T-cell (primary cell): ENCODE measurements around the gene ANAPC16. TPM values are rescaled to one million over a fixed set of nuclear protein-coding genes. Genes with fewer than 3 reads are reported as not detected.

ENCODE experiments used
- ATAC-seq, 4 experiments: fragments of 200-7000 bp in 3 of 4; fragments of 150-1000 bp in 1 of 4; cut with Tn5 transposase; replicated peaks in 1 of 4; 1 replicate in 3 of 4; 2 replicates in 1 of 4; pipeline ENCODE4 v1.10.0; 2021; ENCODE audit warnings: moderate library complexity in 3 of 4, mild to moderate bottlenecking in 2 of 4, moderate number of reproducible peaks in 1 of 4
- CTCF ChIA-PET, 2 donors: fragments of 300-600 bp; sonication (Branson Sonifier 250); formaldehyde crosslinking; loops; one replicate each; lab custom pipeline; 2022; ENCODE audit warnings: antibody characterized with exemption in 2 of 2; lab: Charles Lee
- POLR2A ChIA-PET, 2 donors: fragments of 300-600 bp; sonication (Branson Sonifier 250); formaldehyde crosslinking; loops; one replicate each; lab custom pipeline; 2022; ENCODE audit warnings: antibody characterized with exemption in 2 of 2; lab: Charles Lee
- DNase-seq, 35 experiments: peaks; one replicate each; pipeline versions ENCODE4 v3.0.0 to v3.0.0-alpha.2; 2013 to 2023
- H3K27ac ChIP-seq: one replicate; pipeline ENCODE4 v1.5.1; 2013; ENCODE audit warnings: low read length
- H3K27me3 ChIP-seq, 2 experiments: replicated peaks in 1 of 2; 1 replicate in 1 of 2; 2 replicates in 1 of 2; pipeline versions ENCODE4 v1.6.1 to v1.7.0; 2013; ENCODE audit warnings: low read length in 1 of 2, mixed read lengths in 1 of 2; ENCODE audit not compliant: control insufficient read depth in 2 of 2, insufficient read depth in 2 of 2; ENCODE audit errors: extremely low read depth in 1 of 2
- H3K36me3 ChIP-seq, 2 donors: 1 replicate in 1 of 2; 2 replicates in 1 of 2; pipeline versions ENCODE4 v1.6.1 to v1.7.0; 2013; ENCODE audit warnings: low read length in 1 of 2; ENCODE audit not compliant: control insufficient read depth in 2 of 2, insufficient read depth in 1 of 2; ENCODE audit errors: extremely low read depth in 1 of 2
- H3K4me1 ChIP-seq, 2 experiments: 1 replicate in 1 of 2; 2 replicates in 1 of 2; pipeline versions ENCODE4 v1.6.1 to v1.7.0; 2013; ENCODE audit warnings: low read length in 2 of 2, mixed read lengths in 1 of 2; ENCODE audit not compliant: insufficient read depth in 2 of 2, control insufficient read depth in 1 of 2; ENCODE audit errors: extremely low read depth in 1 of 2
- H3K4me3 ChIP-seq, 2 donors: 1 replicate in 1 of 2; 2 replicates in 1 of 2; pipeline versions ENCODE4 v1.5.1 to v1.7.0; 2013; ENCODE audit warnings: mild to moderate bottlenecking in 2 of 2, low read length in 1 of 2, moderate library complexity in 1 of 2; ENCODE audit not compliant: control insufficient read depth in 1 of 2; ENCODE audit errors: extremely low read depth in 1 of 2
- H3K9me3 ChIP-seq: 2 replicates; pipeline ENCODE4 v1.7.0; 2013
- H3K27ac Mint-ChIP-seq, 2 donors: one replicate each; pipeline ENCODE4 v1.8.0; 2020 to 2021; ENCODE audit warnings: mild to moderate bottlenecking in 2 of 2, mixed read lengths in 2 of 2
- H3K27me3 Mint-ChIP-seq, 2 donors: one replicate each; pipeline ENCODE4 v1.8.0; 2021 to 2022; ENCODE audit warnings: mixed read lengths in 2 of 2
- H3K36me3 Mint-ChIP-seq: one replicate; pipeline ENCODE4 v1.8.0; 2021; ENCODE audit warnings: mixed read lengths
- H3K4me1 Mint-ChIP-seq, 3 donors: one replicate each; pipeline ENCODE4 v1.8.0; 2020 to 2022; ENCODE audit warnings: mixed read lengths in 3 of 3, mild to moderate bottlenecking in 1 of 3
- H3K4me3 Mint-ChIP-seq, 3 donors: one replicate each; pipeline ENCODE4 v1.8.0; 2020 to 2022; ENCODE audit warnings: mild to moderate bottlenecking in 3 of 3, mixed read lengths in 3 of 3, moderate library complexity in 3 of 3
- H3K9me3 Mint-ChIP-seq, 3 donors: one replicate each; pipeline ENCODE4 v1.8.0; 2020 to 2022; ENCODE audit warnings: mixed read lengths in 3 of 3
- WGBS: methylation state at CpG from one replicate; pipeline ENCODE4 v1.1.5; 2013; ENCODE audit warnings: missing lambda C conversion rate; ENCODE audit not compliant: insufficient coverage; 5-methylcytosine and 5-hydroxymethylcytosine counted together
- total RNA-seq, 35 experiments: library from RNA in 6 of 35; stranded (reverse) in 6 of 35; fragments of 120-200 nt in 1 of 35; gene quantifications; one replicate each; pipeline versions ENCODE4 v1.2.1 to v1.2.4 and lab custom pipeline; 2013 to 2026

Gene ANAPC16
- total RNA-seq, 5 donors from 2014 or later (not counting 1 experiment from before 2014, with no cell fraction given): 97.9 to 119 (median 106) TPM

DNA sequence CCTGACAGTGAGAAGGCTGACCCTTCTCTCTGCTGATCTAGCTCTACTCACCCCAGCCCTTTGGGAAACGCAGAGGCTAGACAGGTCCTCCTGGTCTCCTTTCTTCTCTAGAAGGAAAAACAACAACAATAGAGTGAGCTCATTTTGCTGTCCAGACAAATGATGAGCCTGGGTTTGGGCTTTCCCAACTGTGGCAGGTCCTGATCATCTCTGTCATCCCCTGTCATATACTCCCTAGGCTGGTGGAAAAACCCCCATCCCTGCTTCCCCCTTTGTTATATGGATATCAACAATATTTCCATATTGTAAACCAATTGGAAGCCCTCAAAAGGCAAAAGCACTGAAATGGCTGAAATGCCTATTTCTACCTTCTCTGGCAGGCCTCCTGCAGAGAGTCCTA lies 48.7 kb downstream of the ANAPC16 start:
- CTCF ChIA-PET: interaction anchor here in 1 of 2 donors (0.5 kb wide), 1 partner anchor 176 kb away, joined by 4 read pairs; no protein-coding TSS in a partner anchor
- Histone ChIP-seq H3K4me3 (no peak overlapping the region), H3K27ac (no peak overlapping the region), H3K9me3 (no peaks in the 10 kb centered on the region), H3K36me3 (no peaks in the 10 kb centered on the region), H3K4me1 (peaks cover 21 to 48% of the 10 kb centered on the region in 2 experiments), H3K27me3 (no peaks in the 10 kb centered on the region)
- Mint-ChIP-seq H3K27ac (peak overlapping the region; percentile 77 to 92), H3K4me1 (peaks cover 40 to 50% (median 49%) of the 10 kb centered on the region in 3 donors), H3K4me3 (peak overlapping the region in 1 of 3 donors; percentile 17), H3K27me3 (no peaks in the 10 kb centered on the region), H3K36me3 (no peaks in the 10 kb centered on the region), H3K9me3 (no peaks in the 10 kb centered on the region)
- no peak for DNase-seq
- ATAC-seq: no peak
- POLR2A ChIA-PET: interaction anchor here (0.6 to 1.0 kb wide), 3 partner anchors 10 to 17 kb away, joined by 3 to 4 read pairs (median 3); no protein-coding TSS in a partner anchor
- WGBS: 100% methylated on average over 1 of the region's 1 CpG

DNA sequence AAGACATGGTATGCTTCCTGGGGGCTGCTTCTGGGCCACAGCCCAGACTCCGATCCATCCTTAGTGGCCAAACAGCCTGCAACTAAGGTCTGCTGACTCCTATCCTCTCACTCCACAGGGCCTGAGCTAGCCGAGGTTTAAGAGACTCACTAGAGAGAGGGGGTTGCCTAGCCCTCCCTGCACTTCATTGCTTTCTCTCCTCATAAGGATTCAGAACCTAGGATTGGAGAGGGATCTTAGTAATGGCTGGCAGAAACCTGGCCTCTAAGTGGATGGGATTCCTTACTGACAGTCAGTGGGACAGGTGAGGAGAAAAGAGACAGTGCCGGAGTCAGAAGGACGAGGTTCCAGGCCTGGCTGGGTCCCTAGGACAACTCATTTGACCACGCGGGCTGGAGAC lies 49.7 kb downstream of the ANAPC16 start:
- DNase-seq (no peak), ATAC-seq (no peak)
- Histone ChIP-seq H3K4me1 (peaks cover 11 to 38% of the 10 kb centered on the region in 2 experiments), H3K9me3 (no peaks in the 10 kb centered on the region), H3K4me3 (no peak overlapping the region), H3K36me3 (no peaks in the 10 kb centered on the region), H3K27me3 (no peaks in the 10 kb centered on the region), H3K27ac (no peak overlapping the region)
- no peaks in the 10 kb centered on the region for H3K27me3 Mint-ChIP-seq
- POLR2A ChIA-PET: interaction anchor here in 1 of 2 donors (0.6 to 0.9 kb wide), 2 partner anchors 9 to 23 kb away, joined by 3 read pairs; no protein-coding TSS in a partner anchor
- H3K4me3 Mint-ChIP-seq: no peak overlapping the region
- CTCF ChIA-PET: interaction anchor here in 1 of 2 donors (0.6 kb wide), 1 partner anchor 554 kb away, joined by 8 read pairs; no protein-coding TSS in a partner anchor
- no CpG with 5 or more reads among the region's 6 CpGs for WGBS
- no peaks in the 10 kb centered on the region for H3K36me3 Mint-ChIP-seq
- no peaks in the 10 kb centered on the region for H3K9me3 Mint-ChIP-seq
- peak overlapping the region; percentile 48 to 55 for H3K27ac Mint-ChIP-seq
- peaks cover 35 to 44% (median 42%) of the 10 kb centered on the region in 3 donors for H3K4me1 Mint-ChIP-seq

DNA sequence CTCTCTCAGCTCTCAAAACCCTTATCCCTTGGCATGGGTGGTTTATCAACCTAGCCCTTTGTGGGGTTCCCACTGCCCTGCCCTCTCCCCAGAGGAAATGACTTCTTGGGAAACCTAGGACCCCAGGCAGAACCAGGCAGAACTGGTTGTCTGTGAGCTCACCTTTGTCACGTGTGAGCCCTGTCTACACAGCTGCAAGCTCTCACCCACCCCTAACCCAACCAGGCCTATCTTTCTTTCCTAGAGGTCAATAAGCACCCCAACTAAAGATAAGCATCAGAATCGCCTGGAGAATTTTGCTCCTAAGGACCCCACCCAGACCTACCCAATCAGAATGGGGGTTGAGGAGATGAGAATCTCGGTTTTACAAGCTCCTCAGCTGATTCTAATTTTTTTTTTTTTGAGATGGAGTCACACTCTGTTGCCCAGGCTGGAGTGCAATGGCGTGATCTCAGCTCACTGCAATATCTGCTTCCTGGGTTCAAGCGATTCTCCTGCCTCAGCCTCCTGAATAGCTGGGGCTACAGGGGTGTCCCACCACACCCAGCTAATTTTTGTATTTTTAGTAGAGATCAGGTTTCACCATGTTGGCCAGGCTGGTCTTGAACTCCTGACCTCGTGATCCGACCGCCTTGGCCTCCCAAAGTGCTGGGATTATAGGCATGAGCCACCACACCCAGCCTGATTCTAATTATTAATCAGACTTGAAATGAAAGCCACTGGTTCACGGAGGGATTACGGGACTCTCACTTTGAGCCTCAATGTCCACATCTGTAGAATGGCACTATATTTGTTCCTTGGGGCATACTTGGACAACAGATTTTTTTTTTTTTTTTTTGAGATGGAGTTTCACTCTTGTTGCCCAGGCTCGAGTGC lies 50.4 kb downstream of the ANAPC16 start:
- DNase-seq (no peak), ATAC-seq (no peak)
- Histone ChIP-seq H3K4me1 (peaks cover 11 to 33% of the 10 kb centered on the region in 2 experiments), H3K27me3 (no peaks in the 10 kb centered on the region), H3K27ac (no peak overlapping the region), H3K4me3 (no peak overlapping the region), H3K36me3 (no peaks in the 10 kb centered on the region), H3K9me3 (no peaks in the 10 kb centered on the region)
- ChIA-PET CTCF (interaction anchor here (0.9 to 1.2 kb wide), 4 partner anchors 10 to 66 kb away, joined by 3 to 5 read pairs (median 3); no protein-coding TSS in a partner anchor), POLR2A (interaction anchor here in 1 of 2 donors (0.6 to 0.9 kb wide), 2 partner anchors 9 to 24 kb away, joined by 3 read pairs; no protein-coding TSS in a partner anchor)
- WGBS: no CpG with 5 or more reads among the region's 11 CpGs
- Mint-ChIP-seq H3K27me3 (no peaks in the 10 kb centered on the region), H3K27ac (peak overlapping the region in 1 of 2 donors; percentile 82), H3K9me3 (no peaks in the 10 kb centered on the region), H3K4me3 (no peak overlapping the region), H3K4me1 (peaks cover 31 to 42% (median 41%) of the 10 kb centered on the region in 3 donors), H3K36me3 (no peaks in the 10 kb centered on the region)

DNA sequence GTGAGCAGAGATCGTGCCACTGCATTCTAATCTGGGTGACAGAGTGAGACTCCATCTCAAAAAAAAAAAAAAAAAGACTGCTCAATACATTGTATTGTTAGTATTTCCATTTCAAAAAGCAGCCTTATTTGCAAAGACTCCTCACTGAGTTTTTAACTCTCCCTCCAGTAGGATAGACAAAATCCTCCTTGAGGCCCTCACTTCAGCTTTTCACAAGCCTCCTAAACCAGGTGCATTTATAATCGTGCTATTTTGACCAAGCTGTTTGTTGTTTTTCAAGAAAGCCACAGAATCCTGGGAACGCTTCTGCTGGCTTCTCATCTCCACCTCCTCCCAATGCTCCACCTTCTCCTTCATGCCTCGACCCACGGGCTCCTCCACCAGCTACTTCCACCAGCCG lies 51.6 kb downstream of the ANAPC16 start:
- H3K27me3 Mint-ChIP-seq: no peaks in the 10 kb centered on the region
- H3K4me1 ChIP-seq: peaks cover 5 to 23% of the 10 kb centered on the region in 2 experiments
- no peaks in the 10 kb centered on the region for H3K36me3 ChIP-seq
- WGBS: 94% methylated on average over 3 of the region's 6 CpGs
- DNase-seq: no peak
- H3K4me3 ChIP-seq: no peak overlapping the region
- no peaks in the 10 kb centered on the region for H3K36me3 Mint-ChIP-seq
- H3K27ac Mint-ChIP-seq: peak overlapping the region in 1 of 2 donors; percentile 51
- ChIA-PET CTCF (interaction anchor here in 1 of 2 donors (0.9 kb wide), 1 partner anchor 24 kb away, joined by 5 read pairs; no protein-coding TSS in a partner anchor), POLR2A (no interaction called here)
- H3K27ac ChIP-seq: no peak overlapping the region
- H3K27me3 ChIP-seq: no peaks in the 10 kb centered on the region
- no peak for ATAC-seq
- H3K4me1 Mint-ChIP-seq: peaks cover 27 to 39% (median 37%) of the 10 kb centered on the region in 3 donors
- H3K9me3 ChIP-seq: no peaks in the 10 kb centered on the region
- H3K9me3 Mint-ChIP-seq: no peaks in the 10 kb centered on the region
- H3K4me3 Mint-ChIP-seq: no peak overlapping the region

DNA sequence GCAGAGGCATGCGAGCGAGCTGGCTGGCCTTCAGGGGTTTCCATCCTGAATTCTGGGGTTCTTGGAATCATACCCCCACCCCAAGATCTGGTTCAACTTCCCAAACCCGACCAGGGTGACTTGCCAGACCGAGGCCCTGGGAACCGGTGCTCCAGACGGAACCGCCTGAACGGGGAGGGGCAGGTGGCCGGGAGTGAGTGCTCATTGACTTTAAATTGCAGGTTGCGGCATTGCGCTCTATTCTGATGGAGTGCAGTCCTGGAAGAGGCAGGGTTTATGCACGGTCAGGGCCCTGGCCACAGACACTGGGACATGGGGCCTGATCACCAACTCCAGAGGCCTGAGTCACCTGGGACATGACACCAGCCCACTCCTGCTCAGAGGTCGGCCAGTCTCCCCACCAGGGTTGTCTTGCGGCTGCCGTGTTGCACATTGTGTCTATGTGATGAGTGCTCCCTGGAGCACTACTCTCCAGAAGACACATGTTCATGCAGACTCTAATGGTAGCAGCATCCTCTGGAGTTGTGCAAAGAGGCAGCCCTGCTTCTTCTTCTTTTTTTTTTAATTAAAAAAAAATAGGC lies 52.1 kb downstream of the ANAPC16 start:
- H3K9me3 ChIP-seq: no peaks in the 10 kb centered on the region
- no peaks in the 10 kb centered on the region for H3K36me3 Mint-ChIP-seq
- H3K27ac Mint-ChIP-seq: peak overlapping the region in 1 of 2 donors; percentile 51
- no peak overlapping the region for H3K4me3 Mint-ChIP-seq
- ATAC-seq: no peak
- no peak for DNase-seq
- no peaks in the 10 kb centered on the region for H3K27me3 ChIP-seq
- no peaks in the 10 kb centered on the region for H3K9me3 Mint-ChIP-seq
- peaks cover 31 to 41% (median 38%) of the 10 kb centered on the region in 3 donors for H3K4me1 Mint-ChIP-seq
- H3K36me3 ChIP-seq: no peaks in the 10 kb centered on the region
- peaks cover 5 to 23% of the 10 kb centered on the region in 2 experiments for H3K4me1 ChIP-seq
- no peak overlapping the region for H3K4me3 ChIP-seq
- no peaks in the 10 kb centered on the region for H3K27me3 Mint-ChIP-seq
- POLR2A ChIA-PET: no interaction called here
- CTCF ChIA-PET: no interaction called here
- H3K27ac ChIP-seq: no peak overlapping the region
- WGBS: 95% methylated on average over 15 of the region's 15 CpGs
